GM21619 (cell line): Measurements from ENCODE around the gene NAV2.

ENCODE experiments used
- ATAC-seq: cut with Tn5 transposase; IDR thresholded peaks from one replicate; pipeline ENCODE4 v1.9.1; 2021; ENCODE audit not compliant: unreplicated experiment

NAV2 gene

DNA sequence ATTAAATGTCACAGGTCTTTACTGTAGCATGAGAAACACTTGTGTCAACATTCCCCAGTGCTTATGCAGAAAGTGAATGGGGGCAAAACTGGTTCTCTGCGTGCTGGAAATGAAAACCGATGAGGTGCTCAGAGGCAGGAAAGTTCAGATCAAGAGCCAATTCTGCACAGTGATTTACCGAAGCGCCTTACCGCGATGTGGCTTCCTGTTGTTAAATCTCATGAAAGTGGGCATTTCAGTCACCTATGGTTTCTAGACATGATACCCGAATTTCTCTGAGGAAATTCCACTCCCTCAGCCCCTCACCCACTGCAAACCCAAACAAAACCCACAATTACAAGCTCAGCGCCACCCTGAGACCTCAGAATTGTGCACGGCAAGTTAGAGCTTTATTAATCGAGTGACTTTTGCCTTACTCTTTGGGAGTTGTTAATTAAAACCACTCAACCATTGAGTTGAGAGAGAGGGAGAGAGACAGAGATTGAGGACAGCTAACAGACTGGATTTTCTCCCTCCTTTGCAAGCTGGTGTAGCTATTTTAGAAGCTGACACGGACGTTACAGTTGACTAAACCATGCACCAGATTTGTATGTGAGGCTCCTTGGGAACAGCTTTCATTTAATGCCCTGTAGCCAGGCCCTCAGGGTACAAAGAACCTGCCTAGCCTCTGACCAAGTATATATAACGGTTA lies 251.2 kb downstream of the NAV2 start:
- no peak for ATAC-seq

DNA sequence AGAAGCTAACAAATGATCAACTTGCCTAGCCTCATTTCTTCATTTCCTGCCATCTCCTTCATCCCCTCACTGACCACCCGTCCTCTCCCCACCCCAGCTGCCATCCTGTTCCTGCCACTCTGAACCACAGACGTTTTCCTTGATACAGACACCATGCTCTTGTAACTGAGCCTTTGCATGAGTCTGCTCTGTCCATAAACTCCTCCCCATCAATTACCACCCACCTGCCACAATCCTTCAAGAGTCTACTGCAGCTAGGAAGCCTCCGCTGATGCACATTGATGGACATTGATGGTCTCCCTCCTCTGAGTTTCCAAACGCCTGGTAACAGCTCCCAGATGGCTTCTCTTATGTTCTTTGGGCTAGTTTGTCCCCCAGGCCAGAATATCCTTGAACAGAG lies 253.8 kb downstream of the NAV2 start:
- no peak for ATAC-seq

DNA sequence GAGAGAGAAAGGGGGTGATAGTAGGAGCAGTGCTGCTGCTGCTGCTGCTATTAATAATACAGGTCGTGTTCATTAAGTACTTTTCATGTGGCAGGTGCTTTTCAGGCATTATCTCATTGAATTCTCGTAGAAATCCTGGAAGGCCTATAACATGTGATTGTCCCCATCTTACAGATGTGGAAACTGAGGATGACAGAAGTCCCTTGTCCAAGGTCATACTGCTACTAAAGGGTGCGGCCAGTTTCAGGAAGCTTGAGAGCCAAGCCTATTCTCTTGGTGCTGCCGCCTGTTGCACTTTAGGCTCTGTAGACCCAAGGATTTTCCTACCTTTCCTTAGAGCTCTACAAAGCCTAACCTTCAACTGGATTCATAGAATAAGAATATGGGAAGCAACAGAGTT lies 254.3 kb downstream of the NAV2 start:
- no peak for ATAC-seq

DNA sequence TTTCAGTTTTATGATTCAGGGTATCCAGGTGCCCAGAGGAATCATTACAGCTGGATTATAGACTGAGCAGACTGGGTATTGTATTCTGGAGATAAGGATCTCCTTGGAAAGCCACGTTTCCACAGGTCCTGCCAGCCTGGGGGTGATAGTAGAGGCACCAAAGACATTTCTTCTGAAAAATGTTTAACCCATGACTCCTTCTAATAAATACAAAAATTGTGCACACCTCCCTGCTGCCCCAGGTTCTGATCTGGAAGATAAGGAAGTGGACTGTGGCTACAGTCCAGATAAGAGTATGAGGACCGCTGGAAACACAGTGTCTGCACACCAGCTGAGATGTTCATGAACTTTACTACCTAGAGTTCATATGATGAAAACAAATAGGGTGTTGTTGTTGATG lies 255.2 kb downstream of the NAV2 start:
- ATAC-seq, result no peak

DNA sequence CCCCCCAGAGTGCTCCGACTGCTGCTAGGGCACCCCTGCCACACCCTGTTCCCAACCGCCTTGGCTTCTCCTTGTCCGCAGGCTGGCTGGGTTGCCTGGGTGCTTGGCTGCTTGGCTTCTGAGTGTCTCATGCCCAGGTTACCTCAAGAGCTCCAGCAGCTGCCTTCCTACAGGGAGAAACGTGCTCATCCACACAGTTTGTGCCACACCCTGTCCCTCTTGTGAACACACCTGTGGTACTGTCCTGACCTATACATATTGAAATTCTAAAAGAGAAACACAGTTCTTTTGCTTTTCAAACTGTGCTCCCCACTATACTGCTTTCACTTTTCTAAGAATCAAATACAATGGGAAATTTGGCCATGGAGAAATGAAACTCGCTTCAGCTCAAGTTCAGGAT lies 256.2 kb downstream of the NAV2 start:
- no peak for ATAC-seq

DNA sequence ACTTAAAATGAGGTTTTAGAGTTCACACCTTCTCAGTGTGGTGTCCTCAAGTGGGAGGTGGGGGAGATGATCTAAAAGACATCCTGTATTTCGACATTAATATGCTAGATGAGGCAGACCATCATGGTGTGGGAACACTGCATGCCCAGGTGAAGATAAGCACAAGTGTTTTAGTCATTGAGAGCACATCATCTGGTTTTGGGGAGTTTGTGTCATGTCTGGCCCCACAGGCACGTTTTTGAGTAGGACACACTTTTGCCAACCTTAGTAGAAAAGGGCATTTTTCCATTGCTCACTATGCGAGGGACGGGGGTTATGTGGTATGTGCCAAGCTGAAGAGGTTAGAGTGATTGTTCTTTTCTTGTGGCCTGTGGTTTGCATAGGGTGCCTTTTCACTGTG lies 258.3 kb downstream of the NAV2 start:
- no peak for ATAC-seq

DNA sequence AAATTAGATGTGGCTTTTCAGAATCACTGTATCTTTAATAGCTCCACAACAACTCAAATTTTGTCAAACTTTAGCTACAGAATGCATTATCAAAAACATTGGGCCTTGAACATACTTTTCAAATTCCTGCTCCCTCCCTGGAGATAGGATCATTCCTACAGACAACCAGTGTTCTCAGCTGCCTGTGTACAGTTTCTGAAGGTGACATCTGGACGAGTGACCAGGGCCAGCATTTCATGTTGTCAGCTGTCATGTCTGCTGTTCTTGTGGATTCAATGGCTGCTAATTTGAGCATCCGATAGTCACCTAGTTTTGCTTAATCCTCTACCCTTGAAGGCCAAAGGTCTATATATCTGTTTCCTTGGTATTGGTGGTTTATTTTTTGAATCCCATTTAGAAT lies 259.5 kb downstream of the NAV2 start:
- ATAC-seq, result no peak

DNA sequence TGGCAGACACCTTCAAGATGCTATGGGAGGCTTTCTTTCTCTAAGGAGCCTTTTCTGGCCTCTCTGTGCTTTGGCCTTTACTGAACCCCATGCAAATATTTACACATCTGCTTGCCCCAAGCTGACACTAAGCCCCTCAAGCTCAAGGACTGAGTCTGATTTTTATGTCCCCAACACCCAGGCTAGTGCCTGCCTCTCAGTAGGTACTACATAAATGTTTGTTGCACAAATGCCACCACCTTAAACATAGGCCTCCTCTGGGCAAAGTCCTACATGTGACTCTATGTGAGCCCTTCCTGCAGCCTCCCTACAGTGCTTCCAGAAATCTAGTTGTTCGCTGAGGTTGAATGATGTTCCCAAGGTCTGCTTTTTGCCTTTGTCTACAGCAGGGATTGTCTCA lies 260.0 kb downstream of the NAV2 start:
- no peak for ATAC-seq

DNA sequence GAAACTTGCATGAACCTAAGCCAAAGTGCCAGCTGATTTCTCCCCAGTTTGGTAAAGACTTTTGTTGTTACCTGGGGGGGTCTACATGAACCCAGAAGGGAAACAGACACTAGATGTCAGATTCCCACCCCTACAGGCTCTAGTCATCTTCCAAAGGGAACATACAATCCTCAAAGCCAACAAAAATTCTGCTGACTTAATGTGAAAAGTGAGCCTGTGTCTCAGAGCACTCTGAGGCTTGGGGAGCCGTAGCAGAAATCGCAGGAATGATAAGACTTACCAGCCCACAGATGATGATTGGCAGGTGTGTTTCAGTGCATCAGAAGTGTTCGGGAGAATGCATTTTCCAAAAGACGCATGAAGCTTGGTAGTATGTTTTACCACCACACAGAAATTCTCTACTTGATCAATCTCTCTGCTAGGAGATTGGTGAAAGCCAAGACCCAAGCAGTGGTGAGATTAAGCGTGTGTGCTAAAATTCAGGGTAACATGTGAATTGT lies 260.5 kb downstream of the NAV2 start:
- ATAC-seq, result no peak

DNA sequence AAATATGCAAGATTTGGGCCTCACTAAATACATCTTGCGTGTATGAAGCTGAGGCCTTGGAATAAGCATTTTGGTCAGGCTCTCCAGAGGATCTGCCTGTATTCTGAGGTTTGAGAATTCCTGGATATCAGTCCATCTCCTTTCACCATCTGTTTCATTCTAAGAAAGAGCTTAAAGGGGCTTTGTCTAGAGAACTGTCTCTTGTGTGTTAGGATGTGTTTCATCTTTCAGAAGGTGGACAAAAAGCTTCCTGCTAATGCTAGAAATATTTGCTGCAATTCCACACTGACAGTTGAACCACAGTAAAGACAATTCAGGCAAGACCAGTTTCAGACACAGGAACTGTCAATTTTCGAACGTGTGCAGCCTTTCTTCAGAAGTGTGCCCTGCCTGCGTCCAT lies 262.2 kb downstream of the NAV2 start:
- no peak for ATAC-seq

DNA sequence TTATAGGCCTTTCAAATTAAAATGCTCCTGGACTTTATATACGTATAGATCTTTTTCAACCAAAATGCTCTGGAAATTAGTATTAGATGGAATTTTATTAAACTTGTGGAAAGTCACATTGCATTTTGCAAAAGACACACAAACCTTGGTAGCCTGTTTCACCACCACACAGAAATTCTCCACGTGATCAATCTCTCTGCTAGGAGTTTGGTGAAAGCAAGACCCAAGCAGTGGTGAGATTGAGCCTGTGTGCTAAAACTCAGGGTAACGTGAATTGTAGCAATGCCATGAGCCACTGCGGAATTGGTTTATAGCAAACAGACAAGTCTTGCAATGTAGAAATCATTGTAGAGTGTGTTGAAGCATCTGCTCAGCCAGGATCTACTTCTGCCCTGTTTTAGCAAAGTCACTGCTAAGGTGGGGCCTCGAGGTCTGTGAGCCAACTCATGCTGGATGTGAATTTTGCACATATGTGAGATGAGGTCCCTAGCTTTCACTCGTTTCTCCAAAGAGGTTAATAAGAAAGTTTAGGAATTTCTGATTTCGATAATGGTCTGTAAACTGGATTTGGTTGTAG lies 262.9 kb downstream of the NAV2 start:
- no peak for ATAC-seq

DNA sequence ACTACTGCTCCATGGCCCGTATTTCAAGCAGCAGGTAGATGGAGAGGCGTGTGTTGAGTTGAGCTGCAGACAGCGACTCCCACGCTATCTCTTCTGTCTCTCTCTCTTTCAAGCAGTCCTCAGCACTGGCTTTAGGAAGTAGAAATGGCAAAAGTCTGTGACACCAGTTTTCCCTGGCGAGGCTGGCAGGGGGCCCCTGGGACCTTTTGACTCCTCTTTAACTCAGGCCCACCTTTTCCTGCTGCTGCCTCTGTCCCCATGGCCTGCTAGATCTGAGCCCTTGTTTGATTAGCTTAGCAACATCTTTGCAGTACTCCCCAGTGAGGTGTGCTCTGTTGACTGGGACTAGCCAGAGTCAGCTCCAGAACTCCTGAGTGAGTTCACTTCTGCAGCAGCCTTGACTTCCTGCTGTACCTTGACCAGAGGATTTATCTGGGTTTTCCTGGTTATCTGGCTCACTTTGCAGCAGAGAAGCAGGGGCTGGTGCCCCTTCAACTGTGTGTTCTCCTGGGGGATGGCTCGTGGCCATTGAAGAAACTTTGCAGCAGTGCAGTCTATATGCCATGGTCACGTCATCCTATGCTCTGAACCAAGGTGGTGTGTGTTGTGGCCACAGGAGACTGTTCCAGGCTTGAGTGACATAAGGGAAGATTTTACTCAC lies 263.8 kb downstream of the NAV2 start:
- ATAC-seq, result no peak

DNA sequence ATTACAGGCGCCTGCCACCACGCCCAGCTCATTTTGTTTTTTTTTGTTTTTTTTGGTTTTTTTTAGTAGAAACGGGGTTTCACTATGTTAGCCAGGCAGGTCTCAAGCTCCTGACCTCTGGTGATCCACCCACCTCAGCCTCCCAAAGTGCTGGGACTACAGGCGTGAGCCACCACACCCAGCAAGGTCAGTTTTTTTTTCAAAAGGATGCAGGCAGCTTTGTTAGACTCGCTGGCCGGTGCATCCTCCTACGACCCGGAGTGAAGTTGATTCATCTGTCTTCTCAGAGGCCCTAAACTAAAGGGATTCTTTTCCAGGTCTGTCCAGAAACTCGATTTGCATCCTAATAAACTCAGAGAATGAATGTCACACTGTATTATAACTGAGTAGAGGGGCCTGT lies 265.3 kb downstream of the NAV2 start:
- ATAC-seq, result no peak

DNA sequence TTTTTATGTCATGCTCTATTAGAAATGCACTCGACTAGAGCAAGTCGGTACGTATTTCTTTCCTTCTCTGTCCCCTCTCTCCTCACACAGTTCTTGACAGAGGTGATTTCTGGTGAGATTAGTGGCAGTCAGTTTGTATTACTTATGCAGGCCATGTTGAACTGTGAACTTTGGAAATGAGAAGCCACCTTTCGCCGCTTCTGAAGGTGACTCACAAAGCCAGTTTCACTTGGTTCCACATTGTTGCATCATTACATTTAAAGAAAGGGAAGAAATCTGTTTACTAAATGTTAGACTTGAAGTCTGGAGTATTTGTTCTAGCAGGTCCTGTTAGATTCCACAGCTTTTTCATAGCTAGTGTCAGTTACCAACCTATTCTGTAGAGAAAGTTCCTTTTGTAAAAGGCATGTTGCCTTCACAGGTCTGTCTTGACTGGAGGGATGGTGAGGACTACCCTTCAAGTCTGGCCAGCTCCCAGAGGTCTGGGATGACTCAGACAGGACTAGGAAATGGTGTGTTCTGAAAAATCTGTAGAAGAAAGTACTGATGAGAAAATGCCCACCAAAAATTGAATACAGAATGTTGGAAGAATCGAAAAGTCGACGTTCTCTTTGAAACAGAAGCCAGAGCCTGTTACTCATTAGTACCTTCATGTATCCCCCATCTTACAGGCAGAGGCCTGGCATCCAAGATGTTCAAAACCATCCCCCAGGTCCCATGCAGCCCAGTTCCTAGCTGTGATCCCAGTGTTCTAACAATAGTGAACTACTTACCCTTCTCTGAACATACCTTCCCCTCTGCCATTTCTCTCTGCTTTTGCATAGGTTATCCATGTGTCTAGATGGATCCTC lies 266.3 kb downstream of the NAV2 start:
- ATAC-seq, result peak; percentile 80

DNA sequence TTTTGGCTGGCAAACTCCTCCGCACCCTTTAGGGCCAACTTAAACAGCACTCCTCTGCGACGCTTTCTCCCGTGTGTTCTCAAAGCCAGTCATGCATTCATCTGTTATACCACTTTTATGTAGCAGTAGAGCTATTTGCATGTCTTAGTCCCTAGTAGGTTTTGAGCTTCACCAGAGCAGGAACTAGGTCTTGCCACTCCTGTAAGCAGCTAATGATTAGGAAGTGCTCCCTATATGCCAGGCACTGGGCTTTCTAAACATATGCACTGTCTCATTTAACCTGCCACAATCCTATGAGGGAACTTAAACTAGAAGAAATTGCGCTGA lies 266.8 kb downstream of the NAV2 start:
- peak; percentile 67 for ATAC-seq

DNA sequence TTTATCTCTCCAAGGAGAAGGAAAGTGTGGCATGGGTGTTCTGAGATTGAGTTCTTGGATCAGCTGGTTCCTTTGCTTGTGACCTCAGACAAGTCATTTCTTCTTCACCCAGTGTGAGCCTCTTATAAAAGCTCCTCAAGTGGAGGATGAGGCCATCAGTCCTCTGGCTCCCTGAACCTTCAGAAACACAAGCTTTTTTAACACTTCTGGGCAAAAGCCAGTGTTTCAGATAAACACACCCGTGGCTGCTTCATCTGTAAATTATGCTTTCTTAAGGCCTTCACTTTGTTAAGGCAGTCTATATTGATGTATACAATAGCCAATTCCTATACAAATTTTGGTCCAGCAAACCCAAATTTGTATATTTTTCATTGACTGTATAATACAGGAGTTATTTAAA lies 267.8 kb downstream of the NAV2 start:
- ATAC-seq, result no peak

DNA sequence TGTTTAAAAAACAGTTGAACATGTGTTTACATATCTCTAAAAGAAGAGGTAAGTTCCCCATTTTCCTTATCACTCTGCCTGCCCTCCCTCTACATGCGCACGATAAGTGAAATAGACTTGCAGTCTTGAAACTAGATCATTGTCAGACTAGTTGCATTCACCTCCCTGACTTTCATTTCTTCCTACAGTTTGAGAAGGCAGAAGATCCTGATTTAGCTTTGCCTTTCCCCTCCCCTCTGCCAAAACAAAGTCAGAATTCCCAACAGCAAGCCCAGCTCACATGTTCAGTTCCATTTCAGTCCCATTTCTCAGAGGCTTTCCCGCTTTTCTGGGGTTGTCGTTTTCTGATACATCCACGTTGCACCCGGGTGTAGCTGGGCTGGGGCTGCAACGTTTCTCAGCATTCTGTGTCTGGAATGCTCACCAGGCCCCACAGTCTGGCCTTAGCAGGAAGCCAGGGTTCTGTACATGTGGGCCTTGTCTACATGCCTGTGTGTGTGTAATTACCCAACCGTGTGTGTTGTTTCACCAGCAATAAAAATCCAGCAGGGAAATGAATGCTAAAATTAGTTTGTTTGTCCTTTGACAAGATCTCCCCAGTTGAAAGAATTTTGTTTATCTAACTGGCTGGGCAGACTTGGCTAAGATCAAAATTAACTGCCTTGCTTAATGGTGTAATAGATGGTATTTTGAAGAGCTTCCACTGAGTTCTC lies 268.5 kb downstream of the NAV2 start:
- no peak for ATAC-seq

DNA sequence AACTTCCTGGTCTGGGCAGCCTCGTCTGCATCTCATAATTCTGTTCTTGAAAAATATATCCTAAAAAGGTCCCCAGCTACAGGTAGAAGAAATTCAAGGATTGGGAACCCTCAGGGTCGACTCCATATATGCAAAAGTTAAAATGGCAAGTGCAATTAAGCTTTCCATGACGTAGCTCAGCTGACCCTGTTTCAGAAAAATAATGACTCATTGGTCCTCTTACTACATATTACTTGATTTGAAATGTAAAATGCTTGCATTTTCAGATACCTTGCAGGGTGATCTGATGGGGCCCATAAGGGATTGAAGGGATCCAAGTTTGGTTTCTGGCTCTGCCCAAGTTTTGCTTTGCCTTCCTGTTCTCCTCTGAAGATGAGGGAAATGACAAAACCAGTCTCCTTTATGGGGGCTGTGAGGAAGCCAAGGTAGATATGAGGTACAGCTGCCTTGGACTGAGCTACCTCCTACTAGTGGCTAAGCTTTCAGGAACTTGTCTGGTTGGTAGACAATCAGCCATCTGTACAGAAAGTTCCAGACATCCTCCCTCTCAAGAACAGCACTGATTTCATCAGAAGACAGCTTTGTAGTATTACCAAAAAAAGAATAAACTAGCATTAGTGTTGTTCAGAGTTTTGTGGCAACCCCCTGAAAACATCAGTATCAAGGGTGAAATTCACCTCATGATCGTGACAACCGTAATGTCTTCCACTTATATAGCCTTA lies 270.3 kb downstream of the NAV2 start:
- ATAC-seq, result no peak

DNA sequence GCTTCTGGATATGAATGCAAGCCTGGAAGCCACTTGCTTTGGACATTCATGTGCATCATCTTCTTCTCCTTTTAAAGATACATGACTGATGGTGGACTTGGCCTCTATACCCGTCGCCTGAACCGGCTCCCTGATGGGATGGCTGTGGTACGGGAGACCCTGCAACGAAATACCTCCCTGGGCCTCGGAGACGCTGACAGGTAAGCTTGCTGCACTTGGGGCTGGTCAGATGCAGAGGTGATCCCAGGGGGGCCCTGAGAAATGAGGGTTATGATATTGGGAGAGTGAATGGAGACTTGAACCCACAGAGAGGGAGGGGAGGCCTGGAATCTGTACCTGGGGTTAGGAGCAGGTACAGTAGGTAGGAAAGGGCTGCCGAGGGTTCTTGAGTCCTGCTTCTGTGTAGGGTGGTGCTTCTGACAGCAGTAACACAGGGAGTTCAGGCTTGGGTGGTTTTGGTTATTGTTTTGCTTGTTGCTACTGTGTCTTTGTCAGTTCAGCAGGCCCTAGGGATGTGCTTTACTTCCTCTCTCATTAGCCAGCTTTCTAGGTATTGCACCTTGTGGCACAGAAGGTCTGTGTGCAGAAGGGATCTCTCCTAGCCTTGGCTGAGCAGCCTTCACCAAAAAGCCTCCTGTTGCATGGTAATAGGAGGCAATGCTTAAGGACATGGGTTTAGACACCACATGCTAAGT lies 271.6 kb downstream of the NAV2 start:
- no peak for ATAC-seq

DNA sequence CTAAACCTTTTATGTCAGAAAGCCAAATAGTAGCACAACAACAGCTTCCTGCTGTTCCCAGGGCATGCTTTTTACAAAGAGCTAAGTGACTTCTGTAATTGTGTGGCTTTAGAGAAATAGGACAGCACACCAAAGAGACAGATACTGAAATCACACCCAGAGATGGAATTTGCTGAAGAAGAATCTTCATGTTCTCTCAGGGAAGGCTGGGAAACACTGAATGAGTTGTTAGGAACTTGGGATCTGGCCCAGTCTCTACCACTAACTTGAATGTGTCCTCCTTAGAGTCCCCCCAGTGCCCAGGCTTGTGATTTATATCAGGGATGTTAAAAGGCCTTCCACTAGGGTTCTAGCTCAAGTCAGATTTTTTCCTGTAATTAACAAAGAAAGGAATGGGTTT lies 272.5 kb downstream of the NAV2 start:
- ATAC-seq, result no peak
